A549 (cell line): Measurements from ENCODE around the gene COG3.

ENCODE experiments used
- BHLHE40 ChIP-seq: IDR thresholded peaks from 2 replicates; pipeline ENCODE4 v1.6.1; 2012; ENCODE audit warnings: low read depth, low read length, inconsistent platforms
- CTCF ChIP-seq: fragments of >200 bp; sonication (Bioruptor Twin); formaldehyde crosslinking; IDR thresholded peaks from 3 replicates; pipeline ENCODE4 v1.5.1; 2016
- GATA3 ChIP-seq: IDR thresholded peaks from 2 replicates; pipeline ENCODE4 v1.6.1; 2012; ENCODE audit warnings: borderline replicate concordance
- MAX ChIP-seq: IDR thresholded peaks from 2 replicates; pipeline ENCODE4 v1.6.1; 2012
- POLR2A ChIP-seq: IDR thresholded peaks from 2 replicates; pipeline ENCODE4 v1.6.1; 2012; ENCODE audit warnings: mild to moderate bottlenecking, low read length
- SMC3 ChIP-seq: fragments of >200 bp; sonication (Bioruptor Twin); formaldehyde crosslinking; IDR thresholded peaks from 3 replicates; pipeline ENCODE4 v1.6.1; 2018; ENCODE audit warnings: inconsistent platforms
- TP53 ChIP-seq: fragments of 250-450 bp; sonication (Bioruptor Pico); IDR thresholded peaks from 2 replicates; pipeline ENCODE4 v1.5.0; 2021; ENCODE audit warnings: mild to moderate bottlenecking, moderate library complexity

DNA sequence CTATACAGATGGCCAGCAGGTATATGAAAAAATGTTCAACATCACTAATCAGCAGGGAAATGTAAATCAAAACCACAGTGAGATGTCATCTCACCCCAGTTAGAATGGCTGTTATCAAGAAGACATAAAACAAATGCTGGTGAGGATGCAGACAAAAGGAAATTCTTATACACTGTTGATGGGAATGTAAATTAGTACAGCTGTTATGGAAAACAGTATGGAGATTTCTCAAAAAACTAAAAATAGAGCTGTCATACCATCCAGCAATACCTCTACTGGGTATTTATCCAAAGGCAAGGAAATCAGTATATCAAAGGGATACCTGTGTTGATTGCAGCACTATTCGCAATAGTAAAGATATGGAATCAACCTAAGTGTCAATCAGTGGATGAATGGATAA lies 22.9 kb downstream of the COG3 start:
- TF ChIP-seq CTCF (no peak), SMC3 (no peak), GATA3 (no peak), POLR2A (no peak), BHLHE40 (no peak), MAX (no peak), TP53 (CRISPR knock-in tag) (no peak)
